CD4-positive, alpha-beta T cell treated with Interleukin-2 at 100 ng/mL for 4 hours (primary cell): ENCODE measurements around the gene UQCRH.
"Not testable (repeated sequence)": the region's sequence is repeated elsewhere in the genome, so short reads cannot be mapped to it uniquely, and the experiment has no call there.

Experiments
- DNase-seq: peaks from one replicate; pipeline ENCODE4 v3.0.0-alpha.2; 2020; ENCODE audit warnings: low spot score

UQCRH gene

GRCh38 chr1:46300673-46301405 is 2.7 kb upstream of the UQCRH start:
- DNase-seq, result no peak

DNA sequence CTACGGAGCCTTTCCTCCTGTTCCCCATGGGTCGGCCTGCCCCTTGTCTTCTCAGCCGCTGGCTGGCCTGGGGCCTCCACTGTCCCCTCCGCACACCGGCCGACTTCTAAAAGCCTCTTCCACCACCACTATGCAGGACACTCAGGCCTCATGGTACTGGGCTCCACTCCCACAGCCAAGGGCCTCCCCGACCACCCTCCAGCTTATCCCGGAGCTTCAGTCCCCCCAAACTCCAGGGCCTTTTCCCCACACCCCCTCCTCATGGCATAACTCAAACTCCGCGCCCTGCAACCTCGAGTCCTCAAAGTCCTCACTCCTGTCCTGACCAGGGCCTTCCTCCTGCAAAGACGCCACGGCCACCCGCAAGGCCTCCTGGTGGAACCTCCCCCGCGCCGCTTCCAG is 2.1 kb upstream of the UQCRH start:
- DNase-seq, result no peak

DNA sequence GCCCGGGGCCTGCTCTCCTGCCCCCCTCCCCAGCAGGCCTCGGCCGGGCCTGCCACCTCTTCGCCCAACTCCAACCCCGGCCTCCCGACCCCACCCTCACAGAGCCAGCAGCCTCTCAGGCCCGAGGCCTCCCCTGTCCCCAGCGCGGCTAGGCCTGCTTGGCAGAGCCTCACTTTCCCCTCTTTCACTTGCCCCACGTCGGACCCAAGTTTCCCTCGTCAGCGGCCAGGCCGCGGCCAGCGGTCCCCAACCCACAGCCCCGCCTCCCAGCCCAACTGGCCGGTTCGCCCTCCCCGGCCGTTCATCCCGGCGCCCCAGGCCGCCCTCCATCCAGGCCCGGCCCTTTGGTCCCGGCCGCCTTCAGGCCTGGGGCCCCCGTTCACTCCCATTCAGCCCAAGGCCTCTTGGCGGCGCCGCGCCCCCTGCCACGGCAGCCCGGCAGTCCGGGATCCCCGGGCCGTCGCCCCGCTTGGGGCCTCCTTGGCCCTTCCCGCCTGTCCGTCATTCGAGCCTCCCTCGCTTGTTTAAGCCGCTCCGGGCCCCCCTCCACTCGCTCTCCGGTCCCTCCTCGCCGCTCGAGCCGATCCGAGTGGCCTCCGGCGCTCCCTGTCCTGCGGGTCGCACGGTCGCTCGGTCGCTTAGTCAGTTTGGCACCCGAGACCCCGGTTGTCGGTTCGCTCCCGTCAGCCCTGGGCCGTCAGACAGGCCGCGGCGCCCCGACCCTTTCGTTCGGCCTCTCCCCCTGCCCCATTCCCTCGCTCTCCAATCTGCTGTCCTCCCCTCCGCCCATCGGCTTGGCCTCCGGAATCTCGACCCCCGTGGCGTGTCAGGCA is 1.5 kb upstream of the UQCRH start:
- DNase-seq, result peak; percentile 35

GRCh38 chr1:46302641-46303037 is 859 bp upstream of the UQCRH start:
- no peak for DNase-seq

- no peak for DNase-seq
Measured at GRCh38 chr1:46303872-46304326, 401 bp downstream of the UQCRH start.

GRCh38 chr1:46306159-46306530 is 2.6 kb downstream of the UQCRH start:
- no peak for DNase-seq

- DNase-seq, result no peak
Measured at GRCh38 chr1:46309401-46310159, 6.1 kb downstream of the UQCRH start.

DNA sequence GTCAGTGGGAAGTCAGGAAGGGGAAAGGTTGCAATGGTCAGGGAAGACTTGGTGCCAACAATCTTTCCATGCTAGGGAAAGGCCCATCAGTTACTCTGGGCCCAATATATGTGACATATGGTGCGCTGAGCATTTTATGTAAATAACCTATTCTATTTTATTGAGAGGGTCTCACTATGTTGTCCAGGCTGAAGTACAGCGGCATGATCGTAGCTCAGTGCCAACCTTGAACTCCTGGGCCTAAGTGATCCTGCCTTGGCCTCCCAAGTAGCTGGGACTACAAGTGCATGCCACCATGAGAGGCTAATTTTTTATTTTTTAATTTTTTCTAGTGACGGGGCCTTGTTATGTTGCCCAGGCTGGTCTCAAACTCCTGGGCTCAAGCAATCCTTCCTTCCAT is 6.8 kb downstream of the UQCRH start:
- DNase-seq, result no peak

DNA sequence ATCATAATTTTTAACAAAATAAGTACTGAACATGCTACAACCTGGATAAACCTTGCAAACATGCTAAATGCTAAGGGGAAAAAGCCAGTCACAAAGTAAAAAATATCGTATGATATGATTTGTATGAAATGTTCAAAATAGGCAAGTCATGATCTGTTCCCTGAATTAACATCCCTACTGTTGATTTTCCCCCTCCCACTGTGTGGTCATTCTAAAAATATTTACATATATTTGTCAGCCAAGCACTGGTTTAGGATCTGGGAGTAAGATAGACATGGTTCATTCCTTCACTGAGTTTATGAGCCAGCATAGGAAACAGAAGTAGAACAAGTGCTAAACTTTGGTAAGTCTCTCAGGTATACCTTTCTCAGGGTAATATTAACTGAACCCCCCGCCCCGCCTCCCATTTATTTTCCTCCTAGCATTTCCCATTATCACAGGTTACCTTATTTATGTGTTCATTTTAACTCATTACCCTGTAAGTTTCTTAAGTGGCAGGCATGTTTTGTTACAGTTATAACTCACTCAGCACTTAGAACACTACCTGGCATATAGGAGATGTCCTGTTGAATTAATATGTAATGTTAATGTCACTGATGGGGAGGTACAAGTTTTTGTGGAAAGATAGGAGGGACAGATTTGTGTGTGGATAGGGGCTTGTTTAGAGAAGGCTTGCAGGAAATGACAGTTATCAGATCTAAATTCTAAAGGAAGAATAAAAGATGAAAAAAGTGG is 12.3 kb downstream of the UQCRH start:
- no peak for DNase-seq

- no peak for DNase-seq
Measured at GRCh38 chr1:46317323-46317722, 13.8 kb downstream of the UQCRH start.

DNA sequence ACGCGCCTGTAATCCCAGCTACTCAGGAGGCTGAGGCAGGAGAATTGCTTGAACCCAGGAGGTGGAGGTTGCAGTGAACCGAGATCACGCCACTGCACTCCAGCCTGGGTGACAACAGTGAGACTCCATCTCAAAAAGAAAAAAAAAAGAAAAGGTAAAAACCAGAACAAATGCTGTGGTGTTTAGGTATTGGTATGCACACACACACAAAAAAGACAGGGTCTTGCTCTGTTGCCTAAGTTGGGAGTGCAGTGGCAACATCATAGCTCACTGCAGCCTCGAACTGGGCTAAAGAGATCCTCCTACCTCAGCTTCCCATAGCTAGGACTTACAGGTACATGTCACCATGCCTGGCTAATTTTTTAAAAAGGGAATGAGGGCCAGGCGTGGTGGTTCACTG is 15.8 kb downstream of the UQCRH start:
- not testable (repeated sequence) for DNase-seq

DNA sequence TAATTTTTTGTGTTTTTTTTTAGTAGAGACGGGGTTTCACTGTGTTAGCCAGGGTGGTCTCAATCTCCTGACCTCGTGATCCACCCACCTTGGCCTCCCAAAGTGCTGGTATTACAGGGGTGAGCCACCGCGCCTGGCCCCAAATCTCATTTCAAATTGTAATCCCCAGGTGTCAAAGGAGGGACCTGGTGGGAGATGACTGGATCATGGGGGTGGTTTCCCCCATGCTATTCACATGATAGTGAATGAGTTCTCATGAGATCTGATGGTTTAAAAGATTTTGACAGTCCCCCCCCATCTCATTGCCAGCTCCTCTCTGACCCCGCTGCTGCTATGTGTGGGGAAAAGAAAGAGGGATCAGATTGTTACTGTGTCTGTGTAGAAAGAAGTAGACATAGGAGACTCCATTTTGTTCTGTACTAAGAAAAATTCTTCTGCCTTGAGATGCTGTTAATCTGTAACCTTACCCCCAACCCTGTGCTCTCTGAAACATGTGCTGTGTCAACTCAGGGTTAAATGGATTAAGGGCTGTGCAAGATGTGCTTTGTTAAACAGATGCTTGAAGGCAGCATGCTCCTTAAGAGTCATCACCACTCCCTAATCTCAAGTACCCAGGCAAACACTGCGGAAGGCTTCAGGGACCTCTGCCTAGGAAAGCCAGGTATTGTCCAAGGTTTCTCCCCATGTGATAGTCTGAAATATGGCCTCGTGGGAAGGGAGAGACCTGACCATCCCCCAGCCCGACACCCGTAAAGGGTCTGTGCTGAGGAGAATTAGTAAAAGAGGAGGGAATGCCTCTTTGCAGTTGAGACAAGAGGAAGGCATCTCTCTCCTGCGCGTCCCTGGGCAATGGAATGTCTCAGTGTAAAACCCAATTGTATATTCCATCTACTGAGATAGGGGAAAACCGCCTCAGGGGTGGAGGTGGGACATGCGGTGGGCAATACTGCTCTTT is 16.7 kb downstream of the UQCRH start:
- DNase-seq, result not testable (repeated sequence)

GRCh38 chr1:46322191-46322590 is 18.7 kb downstream of the UQCRH start:
- not testable (repeated sequence) for DNase-seq

GRCh38 chr1:46325285-46326076 is 22.0 kb downstream of the UQCRH start:
- DNase-seq, result not testable (repeated sequence)

GRCh38 chr1:46328182-46328581 is 24.7 kb downstream of the UQCRH start:
- DNase-seq, result not testable (repeated sequence)

- DNase-seq, result not testable (repeated sequence)
Measured at GRCh38 chr1:46329807-46330206, 26.3 kb downstream of the UQCRH start.

DNA sequence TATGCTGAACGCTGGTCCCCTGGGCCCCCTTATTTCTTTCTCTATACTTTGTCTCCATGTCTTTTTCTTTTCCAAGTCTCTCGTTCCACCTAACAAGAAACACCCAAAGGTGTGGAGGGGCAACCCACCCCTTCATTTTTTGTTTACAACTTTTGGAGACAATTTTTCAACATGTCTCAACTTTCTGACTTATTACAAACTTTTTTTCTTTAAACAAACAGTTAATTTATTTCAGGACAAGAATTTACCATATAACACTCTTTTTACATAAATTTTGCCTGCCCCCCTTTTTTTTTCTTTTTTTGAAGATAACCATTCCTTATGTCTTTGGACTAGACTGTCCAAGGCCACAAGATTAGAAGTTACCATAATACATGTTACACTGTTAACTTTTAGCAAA is 26.9 kb downstream of the UQCRH start:
- DNase-seq, result not testable (repeated sequence)

DNA sequence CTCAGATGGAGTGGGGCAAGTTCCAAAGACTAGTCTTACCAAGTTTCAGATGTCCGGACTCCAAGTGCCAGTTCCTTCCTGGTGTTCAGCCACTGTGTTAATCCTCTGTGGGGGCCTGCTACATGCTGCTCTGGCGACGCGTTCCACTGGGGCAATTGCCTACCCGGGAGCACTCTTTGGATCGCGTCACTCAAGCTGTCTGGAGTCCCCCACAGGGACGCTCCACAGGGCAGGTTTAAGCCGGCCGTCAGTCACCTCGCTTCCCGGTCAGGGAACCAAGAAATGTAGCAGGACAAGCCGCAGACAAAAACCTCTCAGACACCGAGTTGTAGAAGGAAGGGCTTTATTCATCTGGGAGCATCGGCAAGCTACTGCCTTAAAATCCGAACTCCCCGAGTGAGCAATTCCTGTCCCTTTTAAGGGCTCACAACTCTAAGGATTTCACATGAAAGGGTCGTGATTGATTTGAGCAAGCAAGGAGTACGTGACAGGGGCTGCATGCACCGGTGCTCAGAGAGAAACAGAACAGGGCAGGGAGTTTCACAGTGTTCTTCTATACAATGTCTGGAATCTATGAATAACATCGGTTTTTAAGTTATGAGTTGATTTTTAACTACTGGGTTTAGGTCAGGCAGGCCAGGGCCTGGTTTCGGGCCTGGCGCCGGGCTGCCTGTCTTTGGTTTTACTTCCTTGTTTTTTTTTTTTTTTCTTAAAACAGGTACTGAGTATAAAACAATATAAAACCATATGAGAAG is 28.5 kb downstream of the UQCRH start:
- not testable (repeated sequence) for DNase-seq
